Aortic smooth muscle cell (primary cell): ENCODE measurements around the gene GYG1. TPM values are rescaled to one million over a fixed set of nuclear protein-coding genes. Genes with fewer than 3 reads are reported as not detected.

ENCODE experiments used
- total RNA-seq: library from RNA; depleted of rRNA; stranded (reverse); fragments of >200 nt; gene quantifications from 2 replicates; pipeline ENCODE4 v1.2.3, GENCODE V29; 2014

Gene GYG1
- 37.5 and 49.7 TPM in 2 replicates for total RNA-seq

GRCh38 chr3:148991219-148992026, at the start of gene GYG1:
Gene GYG1, plus strand, starts transcription at chr3:148991540. Its CDS starts 101 bp downstream, at chr3:148991641.

Other genes starting within 250 kb of the GYG1 start
- not detected in 2 replicates for gene CPB1, start 163.7 kb upstream of the GYG1 start, total RNA-seq
- gene CPA3, start 126.2 kb upstream of the GYG1 start, total RNA-seq: 0.12 and 0.40 TPM in 2 replicates
- 57.0 and 70.8 TPM in 2 replicates for gene HLTF, start 95.0 kb downstream of the GYG1 start, total RNA-seq
- gene HPS3, start 138.1 kb downstream of the GYG1 start, total RNA-seq: 25.9 and 28.7 TPM in 2 replicates
- gene CP, start 230.3 kb downstream of the GYG1 start, total RNA-seq: 17.2 and 63.3 TPM in 2 replicates